CD8-positive, alpha-beta memory T cell (primary cell): ENCODE results near the gene MYRF. TPM values are rescaled to one million over a fixed set of nuclear protein-coding genes. Genes with fewer than 3 reads are reported as not detected.

Experiments
- CTCF ChIA-PET: fragments of 350-600 bp; sonication (Branson Sonifier 250); formaldehyde crosslinking; loops from one replicate; lab custom pipeline; 2021; ENCODE audit warnings: antibody characterized with exemption; lab: Charles Lee
- POLR2A ChIA-PET: fragments of 350-600 bp; sonication (Branson Sonifier 250); formaldehyde crosslinking; loops from one replicate; lab custom pipeline; 2021; ENCODE audit warnings: antibody characterized with exemption; lab: Charles Lee
- DNase-seq, 5 donors: peaks; one replicate each; pipeline versions ENCODE4 v3.0.0 to v3.0.0-alpha.2; 2020 to 2022; ENCODE audit warnings: mixed read lengths in 1 of 5
- H3K27ac ChIP-seq: one replicate; pipeline ENCODE4 v1.7.0; 2013; ENCODE audit warnings: low read depth, mild to moderate bottlenecking, low read length, moderate library complexity
- H3K27me3 ChIP-seq: 2 replicates; pipeline ENCODE4 v1.7.0; 2013; ENCODE audit warnings: low read length, mild to moderate bottlenecking; ENCODE audit not compliant: insufficient read depth, poor library complexity, severe bottlenecking
- H3K36me3 ChIP-seq: 2 replicates; pipeline ENCODE4 v1.7.0; 2013; ENCODE audit warnings: mild to moderate bottlenecking, low read length, moderate library complexity; ENCODE audit not compliant: insufficient read depth
- H3K4me1 ChIP-seq: 2 replicates; pipeline ENCODE4 v1.7.0; 2013; ENCODE audit warnings: mild to moderate bottlenecking, low read length, moderate library complexity; ENCODE audit not compliant: insufficient read depth
- H3K4me3 ChIP-seq: 2 replicates; pipeline ENCODE4 v1.7.0; 2013; ENCODE audit warnings: mild to moderate bottlenecking, low read length
- H3K9me3 ChIP-seq: 2 replicates; pipeline ENCODE4 v1.7.0; 2013; ENCODE audit warnings: mild to moderate bottlenecking, low read length
- H3K27ac Mint-ChIP-seq, 8 donors: one replicate each; pipeline ENCODE4 v1.8.0; 2020 to 2021; ENCODE audit warnings: mixed read lengths in 8 of 8, mild to moderate bottlenecking in 6 of 8, inconsistent platforms in 3 of 8, moderate library complexity in 3 of 8
- H3K27me3 Mint-ChIP-seq, 2 donors: one replicate each; pipeline ENCODE4 v1.8.0; 2020 to 2021; ENCODE audit warnings: mixed read lengths in 2 of 2, mild to moderate bottlenecking in 1 of 2, moderate library complexity in 1 of 2
- H3K36me3 Mint-ChIP-seq, 3 donors: one replicate each; pipeline ENCODE4 v1.8.0; 2020 to 2021; ENCODE audit warnings: mixed read lengths in 3 of 3, inconsistent platforms in 1 of 3, mild to moderate bottlenecking in 1 of 3
- H3K4me1 Mint-ChIP-seq, 3 donors: one replicate each; pipeline ENCODE4 v1.8.0; 2020 to 2021; ENCODE audit warnings: mixed read lengths in 3 of 3, inconsistent platforms in 1 of 3, mild to moderate bottlenecking in 1 of 3
- H3K4me3 Mint-ChIP-seq, 7 donors: one replicate each; pipeline ENCODE4 v1.8.0; 2020 to 2021; ENCODE audit warnings: mixed read lengths in 7 of 7, mild to moderate bottlenecking in 6 of 7, moderate library complexity in 4 of 7, inconsistent platforms in 2 of 7
- H3K9me3 Mint-ChIP-seq, 5 donors: one replicate each; pipeline ENCODE4 v1.8.0; 2020 to 2022; ENCODE audit warnings: mixed read lengths in 5 of 5, mild to moderate bottlenecking in 3 of 5, moderate library complexity in 2 of 5, inconsistent platforms in 1 of 5
- polyA plus RNA-seq: library from polyadenylated mRNA; unstranded; fragments of 300-500 nt; fragmentation: Illumina TruSeq; gene quantifications from one replicate; pipeline ENCODE4 v1.2.3, GENCODE V29; 2021
- total RNA-seq, 2 experiments: library from RNA; stranded (reverse); gene quantifications; one replicate each; pipeline ENCODE4 v1.2.3, GENCODE V29; 2021

MYRF gene
- total and polyA plus RNA-seq, 3 experiments from 2014 or later: 0.63 to 0.93 (median 0.70) TPM

- Histone ChIP-seq H3K36me3 (no peaks in the 10 kb centered on the region), H3K27ac (no peak overlapping the region), H3K9me3 (no peaks in the 10 kb centered on the region), H3K4me3 (no peak overlapping the region), H3K4me1 (no peaks in the 10 kb centered on the region), H3K27me3 (no peaks in the 10 kb centered on the region)
- Mint-ChIP-seq H3K27ac (no peak overlapping the region), H3K4me1 (no peaks in the 10 kb centered on the region), H3K36me3 (no peaks in the 10 kb centered on the region), H3K4me3 (no peak overlapping the region), H3K27me3 (peaks cover 2 to 8% of the 10 kb centered on the region in 2 donors), H3K9me3 (no peaks in the 10 kb centered on the region)
- POLR2A ChIA-PET: no interaction called here
- CTCF ChIA-PET: interaction anchor here (1.8 kb wide), 1 partner anchor 13 kb away, joined by 6 read pairs; no protein-coding TSS in a partner anchor
- no peak for DNase-seq
Measured at GRCh38 chr11:61720597-61720996, 31.8 kb upstream of the MYRF start.

- H3K9me3 Mint-ChIP-seq: no peaks in the 10 kb centered on the region
- Histone ChIP-seq H3K27me3 (no peaks in the 10 kb centered on the region), H3K27ac (no peak overlapping the region), H3K4me1 (no peaks in the 10 kb centered on the region), H3K36me3 (no peaks in the 10 kb centered on the region), H3K4me3 (no peak overlapping the region), H3K9me3 (no peaks in the 10 kb centered on the region)
- H3K27me3 Mint-ChIP-seq: peaks cover 0 to 2% of the 10 kb centered on the region in 2 donors
- H3K27ac Mint-ChIP-seq: no peak overlapping the region
- DNase-seq: no peak
- ChIA-PET CTCF (interaction anchor here (1.5 kb wide), 1 partner anchor 9 kb away, joined by 5 read pairs; no protein-coding TSS in a partner anchor), POLR2A (no interaction called here)
- no peaks in the 10 kb centered on the region for H3K4me1 Mint-ChIP-seq
- H3K36me3 Mint-ChIP-seq: no peaks in the 10 kb centered on the region
- H3K4me3 Mint-ChIP-seq: no peak overlapping the region
Measured at GRCh38 chr11:61724437-61724836, 28.0 kb upstream of the MYRF start.

GRCh38 chr11:61725781-61726231, 26.6 kb upstream of the MYRF start:
- DNase-seq: no peak
- ChIA-PET CTCF (interaction anchor here (1.2 kb wide), 1 partner anchor 14 kb away, joined by 3 read pairs; no protein-coding TSS in a partner anchor), POLR2A (no interaction called here)
- Histone ChIP-seq H3K4me3 (no peak overlapping the region), H3K36me3 (no peaks in the 10 kb centered on the region), H3K4me1 (no peaks in the 10 kb centered on the region), H3K27me3 (no peaks in the 10 kb centered on the region), H3K9me3 (no peaks in the 10 kb centered on the region), H3K27ac (no peak overlapping the region)
- Mint-ChIP-seq H3K27me3 (peaks cover 0 to 2% of the 10 kb centered on the region in 2 donors), H3K36me3 (no peaks in the 10 kb centered on the region), H3K27ac (peak overlapping the region in 1 of 8 donors; percentile 29), H3K4me3 (no peak overlapping the region), H3K4me1 (no peaks in the 10 kb centered on the region), H3K9me3 (no peaks in the 10 kb centered on the region)

GRCh38 chr11:61726775-61727174, 25.7 kb upstream of the MYRF start:
- H3K9me3 Mint-ChIP-seq: no peaks in the 10 kb centered on the region
- no peaks in the 10 kb centered on the region for H3K4me1 Mint-ChIP-seq
- no peak overlapping the region for H3K4me3 Mint-ChIP-seq
- Histone ChIP-seq H3K27ac (no peak overlapping the region), H3K4me1 (no peaks in the 10 kb centered on the region), H3K27me3 (no peaks in the 10 kb centered on the region), H3K4me3 (no peak overlapping the region), H3K36me3 (no peaks in the 10 kb centered on the region), H3K9me3 (no peaks in the 10 kb centered on the region)
- H3K27me3 Mint-ChIP-seq: peaks cover 0 to 2% of the 10 kb centered on the region in 2 donors
- no peak overlapping the region for H3K27ac Mint-ChIP-seq
- no peaks in the 10 kb centered on the region for H3K36me3 Mint-ChIP-seq
- POLR2A ChIA-PET: no interaction called here
- CTCF ChIA-PET: no interaction called here
- no peak for DNase-seq

DNA sequence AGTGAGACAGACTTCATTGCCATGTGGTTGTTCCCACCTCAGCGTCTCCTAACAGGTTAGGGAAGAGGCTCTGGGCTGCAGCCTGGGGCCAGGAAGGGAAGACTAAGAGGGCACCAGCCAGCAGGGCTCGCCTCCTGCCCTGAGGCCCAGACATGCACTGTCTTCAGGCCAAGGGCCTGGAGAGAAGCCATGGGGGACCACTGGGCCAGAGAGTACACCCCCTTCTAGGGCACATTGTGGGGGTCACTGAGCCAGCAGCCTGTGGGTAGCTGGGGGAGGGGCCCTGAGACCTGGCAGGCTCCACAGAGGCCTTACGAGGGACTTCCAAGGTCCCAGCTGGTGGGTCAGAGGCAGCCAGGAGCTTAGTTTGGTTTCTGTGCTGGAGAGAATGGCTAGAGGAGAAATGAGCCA, 25.0 kb upstream of the MYRF start:
- CTCF ChIA-PET: no interaction called here
- Mint-ChIP-seq H3K27ac (no peak overlapping the region), H3K27me3 (peaks cover 0 to 2% of the 10 kb centered on the region in 2 donors), H3K9me3 (no peaks in the 10 kb centered on the region), H3K4me1 (no peaks in the 10 kb centered on the region), H3K36me3 (no peaks in the 10 kb centered on the region), H3K4me3 (no peak overlapping the region)
- Histone ChIP-seq H3K27ac (no peak overlapping the region), H3K4me3 (no peak overlapping the region), H3K9me3 (no peaks in the 10 kb centered on the region), H3K27me3 (no peaks in the 10 kb centered on the region), H3K4me1 (no peaks in the 10 kb centered on the region), H3K36me3 (no peaks in the 10 kb centered on the region)
- POLR2A ChIA-PET: no interaction called here
- no peak for DNase-seq

DNA sequence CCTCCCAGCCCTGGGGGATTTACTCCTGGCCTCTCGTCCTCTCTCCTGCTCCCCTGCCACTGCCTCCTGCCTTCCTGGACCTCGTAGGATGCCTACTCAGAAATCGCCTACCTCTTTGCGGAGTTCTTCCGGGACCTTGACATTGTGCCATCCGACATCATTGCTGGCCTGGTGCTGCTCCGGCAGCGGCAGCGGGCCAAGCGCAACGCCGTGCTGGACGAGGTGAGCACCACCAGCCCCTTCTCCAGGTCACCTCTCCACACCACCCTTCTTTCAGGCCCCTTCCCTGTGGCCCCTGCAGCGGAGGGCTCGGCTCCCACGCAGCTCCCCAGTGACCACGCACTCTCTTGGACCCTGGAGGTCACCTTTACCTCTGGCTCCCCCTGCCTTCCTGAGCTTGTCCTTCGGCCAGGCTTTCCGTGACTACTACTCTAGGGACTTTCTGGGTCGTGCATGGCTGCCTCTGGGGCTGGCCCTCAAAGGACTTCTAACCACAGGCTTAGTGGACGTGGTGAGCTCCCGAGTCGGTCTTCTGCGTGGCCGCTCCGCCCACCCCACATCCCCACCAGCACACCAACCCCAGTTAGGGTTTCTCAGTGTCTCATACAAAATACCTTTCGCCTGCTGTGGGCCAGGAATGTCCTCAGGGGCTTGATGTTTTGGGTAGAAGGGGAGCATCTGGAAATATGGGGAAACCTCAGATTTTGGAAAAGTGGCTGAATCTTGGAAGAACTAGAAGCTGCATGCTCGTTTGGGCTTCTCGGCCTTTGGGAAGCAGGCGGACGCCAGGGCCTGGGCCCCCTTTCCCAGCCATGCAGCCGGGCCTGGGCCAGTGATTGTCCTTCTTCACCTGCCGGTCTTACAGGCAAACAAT, 24.1 kb upstream of the MYRF start:
- H3K4me1 Mint-ChIP-seq: peaks cover 1 to 2% (median 2%) of the 10 kb centered on the region in 3 donors
- Histone ChIP-seq H3K27ac (no peak overlapping the region), H3K36me3 (no peaks in the 10 kb centered on the region), H3K4me1 (peaks cover 4% of the 10 kb centered on the region), H3K27me3 (no peaks in the 10 kb centered on the region), H3K9me3 (no peaks in the 10 kb centered on the region), H3K4me3 (no peak overlapping the region)
- ChIA-PET POLR2A (no interaction called here), CTCF (no interaction called here)
- no peak overlapping the region for H3K4me3 Mint-ChIP-seq
- no peak for DNase-seq
- no peaks in the 10 kb centered on the region for H3K36me3 Mint-ChIP-seq
- H3K27me3 Mint-ChIP-seq: peaks cover 0 to 2% of the 10 kb centered on the region in 2 donors
- H3K27ac Mint-ChIP-seq: no peak overlapping the region
- H3K9me3 Mint-ChIP-seq: no peaks in the 10 kb centered on the region

DNA sequence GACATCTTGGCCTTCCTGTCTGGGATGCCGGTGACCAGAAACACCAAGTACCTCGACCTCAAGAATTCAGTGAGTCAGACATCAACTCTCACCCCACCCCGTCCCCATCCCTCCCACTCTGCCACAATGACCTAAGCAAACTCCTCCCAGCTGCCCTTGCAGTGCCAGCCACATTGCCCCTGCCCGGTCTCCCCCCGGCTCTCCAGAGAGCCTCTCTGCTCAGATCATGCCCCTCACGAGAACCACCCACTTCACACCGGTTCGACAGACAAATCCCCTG, 23.6 kb upstream of the MYRF start:
- no peaks in the 10 kb centered on the region for H3K27me3 ChIP-seq

GRCh38 chr11:61730240-61730994, 22.0 kb upstream of the MYRF start:
- H3K4me1 ChIP-seq: peaks cover 5% of the 10 kb centered on the region
- ChIA-PET POLR2A (interaction anchor here (0.7 kb wide), 1 partner anchor 35 kb away, joined by 4 read pairs; no protein-coding TSS in a partner anchor), CTCF (no interaction called here)
- H3K27me3 ChIP-seq: no peaks in the 10 kb centered on the region
- no peaks in the 10 kb centered on the region for H3K27me3 Mint-ChIP-seq
- no peak for DNase-seq
- no peaks in the 10 kb centered on the region for H3K36me3 ChIP-seq
- peaks cover 2 to 4% (median 3%) of the 10 kb centered on the region in 3 donors for H3K4me1 Mint-ChIP-seq
- H3K4me3 ChIP-seq: no peak overlapping the region
- H3K9me3 Mint-ChIP-seq: no peaks in the 10 kb centered on the region
- no peaks in the 10 kb centered on the region for H3K9me3 ChIP-seq
- no peaks in the 10 kb centered on the region for H3K36me3 Mint-ChIP-seq
- H3K4me3 Mint-ChIP-seq: no peak overlapping the region
- H3K27ac Mint-ChIP-seq: no peak overlapping the region
- H3K27ac ChIP-seq: no peak overlapping the region

More for the DNA sequence above, 23.6 kb upstream of the MYRF start:
- H3K9me3 Mint-ChIP-seq: no peaks in the 10 kb centered on the region
- ChIA-PET CTCF (no interaction called here), POLR2A (no interaction called here)
- H3K4me1 Mint-ChIP-seq: peaks cover 2 to 4% (median 3%) of the 10 kb centered on the region in 3 donors
- H3K4me3 Mint-ChIP-seq: no peak overlapping the region
- Histone ChIP-seq H3K9me3 (no peaks in the 10 kb centered on the region), H3K4me1 (peaks cover 5% of the 10 kb centered on the region), H3K27ac (no peak overlapping the region), H3K36me3 (no peaks in the 10 kb centered on the region), H3K4me3 (no peak overlapping the region)
- DNase-seq: no peak
- H3K36me3 Mint-ChIP-seq: no peaks in the 10 kb centered on the region
- no peak overlapping the region for H3K27ac Mint-ChIP-seq
- peaks cover 0 to 2% of the 10 kb centered on the region in 2 donors for H3K27me3 Mint-ChIP-seq
